RWPE2 (cell line): Measurements from ENCODE around the gene DCPS.
"Not testable (repeated sequence)": the region's sequence is repeated elsewhere in the genome, so short reads cannot be mapped to it uniquely, and the experiment has no call there.

Experiments
- ATAC-seq: fragments of 200-7000 bp; cut with Tn5 transposase; 3 replicates; pipeline ENCODE4 v1.9.1; 2021; ENCODE audit warnings: low read depth
- DNase-seq: peaks from one replicate; pipeline ENCODE4 v3.0.0-alpha.2; 2020; ENCODE audit warnings: low spot score
- H3K27ac ChIP-seq: fragments of 450-650 bp; 2 replicates; pipeline ENCODE4 v1.5.1; 2017; ENCODE audit warnings: mild to moderate bottlenecking; ENCODE audit not compliant: poor library complexity, severe bottlenecking
- H3K27me3 ChIP-seq: fragments of 250-450 bp; sonication (Bioruptor Pico); 2 replicates; pipeline ENCODE4 v1.5.1; 2021; ENCODE audit warnings: mild to moderate bottlenecking, moderate library complexity; ENCODE audit not compliant: insufficient read depth, poor library complexity, severe bottlenecking
- H3K36me3 ChIP-seq: fragments of 250-450 bp; sonication (Bioruptor Pico); 2 replicates; pipeline ENCODE4 v1.5.1; 2020; ENCODE audit warnings: low read depth, mild to moderate bottlenecking, moderate library complexity
- H3K4me1 ChIP-seq: fragments of 250-450 bp; sonication (Bioruptor Pico); 2 replicates; pipeline ENCODE4 v1.5.1; 2021; ENCODE audit warnings: mild to moderate bottlenecking, moderate library complexity; ENCODE audit not compliant: insufficient read depth, poor library complexity, severe bottlenecking
- H3K4me3 ChIP-seq: fragments of 250-450 bp; sonication (Bioruptor Pico); 2 replicates; pipeline ENCODE4 v1.5.1; 2021; ENCODE audit warnings: mild to moderate bottlenecking, moderate library complexity; ENCODE audit not compliant: severe bottlenecking
- H3K9me3 ChIP-seq: fragments of 250-450 bp; sonication (Bioruptor Pico); 2 replicates; pipeline ENCODE4 v1.5.1; 2021; ENCODE audit warnings: mild to moderate bottlenecking, moderate library complexity; ENCODE audit not compliant: severe bottlenecking
- CTCF ChIP-seq: fragments of 450-650 bp; IDR thresholded peaks from one replicate; pipeline ENCODE4 v1.5.1; 2017; ENCODE audit warnings: mild to moderate bottlenecking, moderate library complexity; ENCODE audit not compliant: poor library complexity, severe bottlenecking

DCPS gene

GRCh38 chr11:126303623-126304456 lies at the start of gene DCPS:
Gene DCPS (plus strand): TSS chr11:126304060. CDS start chr11:126304081, 21 bp downstream.
- Histone ChIP-seq H3K4me1 (peaks cover 7% of the 10 kb centered on the region), H3K9me3 (no peaks in the 10 kb centered on the region), H3K4me3 (peak within 1 kb of the TSS; percentile 48), H3K36me3 (peaks cover 12% of the 10 kb centered on the region), H3K27me3 (no peaks in the 10 kb centered on the region), H3K27ac (peak within 1 kb of the TSS; percentile 66)
- TF ChIP-seq CTCF: no peak
- ATAC-seq (peak; percentile 97), DNase-seq (peak; percentile 86)

- Histone ChIP-seq H3K36me3 (peaks cover 39% of the 10 kb centered on the region), H3K27ac (no peak overlapping the region), H3K4me1 (no peaks in the 10 kb centered on the region), H3K4me3 (no peak overlapping the region), H3K9me3 (no peaks in the 10 kb centered on the region), H3K27me3 (no peaks in the 10 kb centered on the region)
- TF ChIP-seq CTCF: no peak
- no peak for ATAC-seq
- no peak for DNase-seq
These were observed 49.0 kb upstream of the DCPS start for GRCh38 chr11:126254819-126255218.

- H3K9me3 ChIP-seq, H3K4me3 ChIP-seq, H3K27me3 ChIP-seq, H3K27ac ChIP-seq, DNase-seq, ATAC-seq, H3K4me1 ChIP-seq: not testable (repeated sequence)
- H3K36me3 ChIP-seq: peaks cover 43% of the 10 kb centered on the region
These were observed 48.4 kb upstream of the DCPS start for GRCh38 chr11:126255507-126255906.

- Histone ChIP-seq H3K27me3 (no peaks in the 10 kb centered on the region), H3K36me3 (peaks cover 46% of the 10 kb centered on the region), H3K9me3 (no peaks in the 10 kb centered on the region), H3K4me1 (no peaks in the 10 kb centered on the region), H3K4me3 (no peak overlapping the region), H3K27ac (no peak overlapping the region)
- ATAC-seq (no peak), DNase-seq (no peak)
- no peak for TF ChIP-seq CTCF
These were observed 47.6 kb upstream of the DCPS start for GRCh38 chr11:126256216-126256615.

- Histone ChIP-seq H3K36me3 (peaks cover 46% of the 10 kb centered on the region), H3K27me3 (no peaks in the 10 kb centered on the region), H3K4me3 (no peak overlapping the region), H3K4me1 (no peaks in the 10 kb centered on the region), H3K27ac (no peak overlapping the region), H3K9me3 (no peaks in the 10 kb centered on the region)
- ATAC-seq: no peak
- DNase-seq: no peak
- TF ChIP-seq CTCF: no peak
These were observed 46.7 kb upstream of the DCPS start for GRCh38 chr11:126257144-126257543.
